ENCODE data around the gene SLC4A9. TPM values are rescaled to one million over a fixed set of nuclear protein-coding genes. Genes with fewer than 3 reads are reported as not detected.

Gene SLC4A9
- total and polyA plus RNA-seq, 2 donors (not counting 3 experiments of a cell fraction or from before 2014, with no cell fraction given), result not detected

GRCh38 chr5:140382866-140383265 lies 22.9 kb downstream of the SLC4A9 start:
- no peaks in the 10 kb centered on the region for H3K9me1 ChIP-seq (replicated peaks; ENCODE audit: control insufficient read depth, extremely low read depth, insufficient read depth, low read length)
- no peak overlapping the region for H3K27ac ChIP-seq (ENCODE audit: insufficient read depth, low read depth, low read length)
- no peaks in the 10 kb centered on the region for H3K36me3 ChIP-seq (ENCODE audit: control insufficient read depth in 2 of 2, extremely low read depth in 1 of 2, insufficient read depth in 2 of 2, low read length in 2 of 2)
- no peaks in the 10 kb centered on the region for H3K79me2 ChIP-seq (ENCODE audit: control insufficient read depth, insufficient read depth, low read length)
- H4K20me1 ChIP-seq (replicated peaks; ENCODE audit: control insufficient read depth, extremely low read depth, insufficient read depth, low read length), result no peaks in the 10 kb centered on the region
- no peak overlapping the region for H3K4me3 ChIP-seq (replicated peaks in 1 of 3; ENCODE audit: insufficient read depth in 1 of 3, low read depth in 1 of 3, low read length in 3 of 3)
- DNase-seq (ENCODE audit: low read depth, low spot score), result no peak
- peaks cover 12% of the 10 kb centered on the region for H3K4me1 ChIP-seq (ENCODE audit: control insufficient read depth, extremely low read depth, insufficient read depth, low read length)
- H3K4me2 ChIP-seq (ENCODE audit: insufficient read depth, low read length), result no peak overlapping the region
- BruUV-seq (replicated peaks), result no TSS peak
- dilution Hi-C loops (cut with MboI; ENCODE audit: extremely low pct_ligation_motif_present, low sequenced_read_pairs) (no loop called here), intact Hi-C loops (cut with micrococcal nuclease) (no loop called here)
- no peak for TF ChIP-seq FOS (IDR thresholded peaks at IDR 0.05; ENCODE audit: borderline replicate concordance, insufficient read depth, low read length)
- no peak for TF ChIP-seq CTCF (IDR thresholded peaks at IDR 0.05; ENCODE audit: extremely low read depth in 1 of 2, insufficient read depth in 1 of 2, low read depth in 1 of 2, low read length in 2 of 2)
- no peak for TF ChIP-seq MYC (IDR thresholded peaks at IDR 0.05; ENCODE audit: low read depth, low read length)
- no peak for TF ChIP-seq POLR2A (IDR thresholded peaks at IDR 0.05; ENCODE audit: low read depth, low read length)
- no peak for TF ChIP-seq MAX (IDR thresholded peaks at IDR 0.05; ENCODE audit: insufficient read depth, insufficient read length)
- no peak for TF ChIP-seq POLR2AphosphoS5 (IDR thresholded peaks at IDR 0.05; ENCODE audit: insufficient read depth, low read depth, low read length)
- TF ChIP-seq GATA2 (IDR thresholded peaks at IDR 0.05; ENCODE audit: insufficient read depth, insufficient read length, low read depth, low read length), result no peak
- ChIA-PET POLR2A (no interaction called here), CTCF (interaction anchor here (0.6 to 4.6 kb wide), 5 partner anchors 9 to 263 kb away, joined by 3 to 28 read pairs (median 4); no protein-coding TSS in a partner anchor)
- no peak overlapping the region for H3K9ac ChIP-seq (replicated peaks; ENCODE audit: extremely low read depth, insufficient read depth, low read length)
- no peak overlapping the region for H2AFZ ChIP-seq (ENCODE audit: low read depth, low read length)
- FAIRE-seq, result no peak
- H3K9me3 ChIP-seq (replicated peaks; ENCODE audit: control insufficient read depth, insufficient read depth, low read length), result no peaks in the 10 kb centered on the region
- H3K27me3 ChIP-seq (ENCODE audit: control insufficient read depth in 2 of 2, insufficient read depth in 2 of 2, low read length in 2 of 2), result no peaks in the 10 kb centered on the region
